NCI-H2107 treated with DMSO at 0.1 percent for 48 hours (cell line): ENCODE results near the gene RRAD.
"Not testable (repeated sequence)": the region's sequence is repeated elsewhere in the genome, so short reads cannot be mapped to it uniquely, and the experiment has no call there.

Experiments
- DNase-seq: peaks from one replicate; lab custom pipeline; 2025; ENCODE audit not compliant: unreplicated experiment; lab: John Stamatoyannopoulos, UW

Gene RRAD

DNA sequence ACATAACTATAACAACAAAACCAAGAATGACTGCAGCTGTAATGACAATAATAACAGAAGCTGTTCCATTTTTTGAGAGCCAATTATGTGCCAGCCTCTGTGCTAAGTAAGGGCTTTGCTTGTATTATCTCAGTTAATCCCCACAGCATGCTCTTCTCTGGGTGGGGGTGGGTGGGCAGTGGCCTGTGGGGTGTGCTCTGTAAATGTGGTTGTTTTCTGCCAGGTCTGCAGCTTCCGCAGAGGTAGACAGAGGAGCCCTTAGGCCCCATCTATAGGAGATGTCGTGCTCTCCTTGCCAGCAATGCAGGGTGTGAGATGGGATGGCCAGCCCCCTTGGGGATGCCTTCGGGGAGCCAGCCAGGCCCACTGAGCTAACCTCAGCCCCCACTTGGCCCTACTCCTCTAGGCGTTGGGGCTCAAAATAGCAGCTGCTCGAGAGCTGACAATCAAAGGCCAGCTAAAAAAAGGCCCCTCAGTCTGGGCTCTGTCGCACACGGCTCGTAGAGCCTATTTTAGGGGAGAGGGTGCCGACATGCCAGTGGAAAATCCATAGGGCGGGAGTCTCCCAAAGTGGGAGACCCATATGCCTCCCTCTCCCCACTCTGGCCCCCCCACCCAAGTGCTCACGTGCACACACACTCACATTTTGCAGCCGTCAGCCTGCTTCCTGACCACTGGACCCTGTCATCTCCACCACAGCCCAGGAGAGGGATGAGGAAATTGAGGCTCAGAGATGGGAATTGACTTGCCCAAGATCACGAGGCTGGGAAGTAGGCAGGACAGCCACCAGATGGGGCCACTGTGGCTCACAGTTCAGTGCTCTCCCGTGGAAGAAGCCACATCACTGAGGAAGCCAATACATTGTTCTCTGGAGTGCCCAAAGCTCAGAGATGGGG lies 22.4 kb downstream of the RRAD start:
- DNase-seq: no peak

DNA sequence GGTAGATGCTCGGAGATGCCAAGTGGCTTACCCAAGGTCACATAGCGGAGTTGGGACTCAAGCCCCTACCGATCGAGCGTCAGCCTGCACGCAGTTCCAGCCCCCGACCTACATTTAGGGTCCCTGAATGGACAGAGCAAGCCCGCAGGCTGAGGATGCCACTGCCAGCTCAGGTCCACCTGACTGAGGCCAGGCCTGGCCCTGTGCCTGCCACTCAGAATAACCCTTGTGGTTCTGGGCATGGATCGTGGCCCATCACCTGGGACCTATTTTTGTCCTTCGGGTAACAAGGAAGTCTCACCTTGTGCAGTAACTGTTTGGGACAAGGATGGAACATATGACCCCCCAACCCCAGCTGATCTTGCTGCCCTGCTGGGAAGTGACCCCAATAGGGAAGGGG lies 23.7 kb downstream of the RRAD start:
- DNase-seq: no peak

DNA sequence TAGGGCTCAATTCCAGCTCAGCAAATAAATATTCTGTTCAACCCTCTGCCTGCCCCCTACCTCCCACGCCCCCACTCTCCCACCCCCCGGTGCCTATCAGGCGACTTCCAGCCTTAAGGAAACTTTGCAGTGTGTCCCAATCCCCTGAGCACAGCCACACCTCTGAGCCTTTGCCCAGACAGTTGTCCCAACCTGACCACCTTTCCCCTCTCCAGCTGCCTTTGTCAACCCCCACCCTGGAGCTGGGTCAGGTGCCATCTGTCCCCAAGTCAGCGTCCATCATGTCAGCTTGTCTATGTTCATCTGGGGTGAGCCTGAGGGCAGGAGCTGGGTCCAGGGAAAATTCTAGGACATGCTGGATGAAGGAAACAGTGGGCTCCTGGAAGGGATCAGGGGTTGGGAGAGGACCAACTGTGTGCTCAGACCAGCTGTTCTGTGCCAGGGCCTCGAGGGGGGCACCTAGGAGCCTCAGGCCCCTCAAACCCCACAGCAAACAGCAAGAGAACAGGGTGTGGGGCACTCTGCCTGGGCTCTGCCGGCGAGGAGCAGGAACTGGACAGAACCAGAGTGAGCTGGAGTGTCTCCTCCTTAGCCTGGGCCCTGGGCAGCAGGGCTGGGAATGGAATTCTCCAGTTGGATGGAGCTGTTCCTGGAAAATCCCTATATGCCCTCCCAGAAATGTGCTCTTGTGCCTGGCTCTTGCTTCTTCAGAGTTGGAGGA lies 24.5 kb downstream of the RRAD start:
- no peak for DNase-seq

DNA sequence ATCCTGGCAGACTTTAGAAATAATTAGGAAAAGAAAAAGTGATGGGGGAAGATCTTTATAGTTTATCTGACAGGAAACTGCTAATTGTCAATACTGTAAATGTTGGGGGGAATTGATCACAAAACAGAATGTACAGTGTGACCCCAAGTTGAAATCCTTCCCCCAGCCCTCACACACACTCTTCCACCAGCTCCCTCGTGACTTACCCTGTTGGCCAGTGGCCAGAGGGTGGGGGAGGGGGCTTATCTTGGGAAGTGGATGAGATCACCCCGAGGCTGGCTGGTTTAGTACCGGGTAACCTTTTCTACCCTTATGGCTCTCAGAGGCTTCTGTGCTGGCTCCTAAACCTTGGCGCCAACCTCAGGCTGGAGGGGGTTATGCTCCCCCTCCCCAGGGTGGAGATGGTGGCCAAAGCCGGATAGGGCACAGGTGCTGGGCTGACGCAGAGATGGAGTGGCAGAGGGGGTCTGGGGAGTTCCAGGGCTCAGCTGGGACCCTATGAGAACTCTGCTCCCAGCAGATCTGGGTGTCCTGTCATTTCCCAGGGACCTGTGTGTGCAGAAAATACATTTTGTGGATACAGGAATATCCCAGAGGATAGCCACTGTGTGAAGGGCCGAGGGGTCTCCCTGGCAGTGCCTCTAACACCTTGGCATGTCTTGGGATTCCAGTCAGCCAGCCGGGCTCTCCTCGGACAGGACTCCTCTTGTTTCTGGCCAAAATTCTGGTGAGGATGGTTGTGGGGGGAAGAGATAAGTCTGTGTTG lies 25.2 kb downstream of the RRAD start:
- peak; percentile 24 for DNase-seq

DNA sequence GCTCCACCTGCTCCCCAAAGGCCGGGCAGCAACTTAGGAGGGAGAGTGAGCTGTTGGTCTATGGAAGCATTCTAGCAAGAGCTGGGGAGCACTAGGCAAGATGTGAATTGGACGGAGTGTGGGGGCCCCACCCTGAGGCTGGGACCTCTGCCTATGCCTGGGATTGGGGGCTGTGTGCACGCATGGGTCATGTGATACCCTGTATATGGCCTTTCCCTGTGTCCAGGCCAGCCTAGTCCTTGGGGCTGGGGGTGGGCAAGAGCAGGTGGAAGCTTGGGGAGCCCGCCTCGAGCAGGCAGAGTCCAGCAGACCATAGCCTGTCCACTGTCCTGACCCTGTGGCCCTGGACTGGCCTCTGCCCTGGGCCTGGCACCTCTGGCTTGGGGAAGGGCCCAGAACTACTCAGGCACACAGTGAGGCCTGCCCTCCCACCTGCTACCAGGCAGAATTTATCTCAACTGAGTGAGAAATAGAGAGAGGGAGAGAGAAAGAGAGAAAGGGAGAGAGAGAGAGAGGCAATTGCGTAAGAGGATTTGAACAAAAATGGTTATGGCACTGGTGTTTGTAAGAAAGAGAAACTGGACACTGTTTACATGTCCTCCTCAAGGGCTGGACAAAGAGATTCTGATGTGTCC lies 25.9 kb downstream of the RRAD start:
- DNase-seq: no peak

DNA sequence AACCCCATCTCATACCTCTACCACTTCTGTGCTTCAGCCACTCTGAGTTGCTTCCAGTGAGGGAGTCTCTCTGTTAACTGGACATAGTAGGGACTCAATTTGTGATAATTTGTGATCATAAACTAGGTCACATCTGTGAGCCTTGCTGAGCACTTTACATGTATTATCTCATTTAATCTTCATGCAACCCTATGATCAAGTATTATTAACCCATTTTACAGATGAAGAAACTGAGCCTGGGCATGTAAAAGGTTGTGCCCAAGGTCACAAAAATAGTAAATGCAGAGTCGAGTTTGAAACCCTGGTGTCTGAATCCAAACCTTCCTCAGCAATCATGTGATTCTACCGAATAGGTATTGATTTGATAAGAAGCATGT lies 26.4 kb downstream of the RRAD start:
- no peak for DNase-seq

DNA sequence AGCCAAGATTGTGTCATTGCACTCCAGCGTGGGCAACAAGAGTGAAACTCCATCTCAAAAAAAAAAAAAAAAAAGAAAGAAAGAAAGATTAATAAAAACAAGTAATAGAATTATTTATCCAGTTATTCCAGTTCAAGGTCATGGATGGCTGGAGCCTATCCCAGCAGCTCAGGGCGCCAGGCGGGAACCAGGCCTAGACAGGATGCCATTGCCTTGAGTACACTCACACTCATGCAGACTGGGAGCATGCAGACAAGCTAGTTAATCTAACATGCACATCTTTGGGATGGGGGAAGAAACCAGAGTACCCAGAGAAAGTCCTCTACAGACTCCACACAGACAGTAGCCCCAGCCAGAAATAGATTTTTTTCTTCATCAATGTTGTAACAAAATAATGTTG lies 27.1 kb downstream of the RRAD start:
- DNase-seq: no peak

DNA sequence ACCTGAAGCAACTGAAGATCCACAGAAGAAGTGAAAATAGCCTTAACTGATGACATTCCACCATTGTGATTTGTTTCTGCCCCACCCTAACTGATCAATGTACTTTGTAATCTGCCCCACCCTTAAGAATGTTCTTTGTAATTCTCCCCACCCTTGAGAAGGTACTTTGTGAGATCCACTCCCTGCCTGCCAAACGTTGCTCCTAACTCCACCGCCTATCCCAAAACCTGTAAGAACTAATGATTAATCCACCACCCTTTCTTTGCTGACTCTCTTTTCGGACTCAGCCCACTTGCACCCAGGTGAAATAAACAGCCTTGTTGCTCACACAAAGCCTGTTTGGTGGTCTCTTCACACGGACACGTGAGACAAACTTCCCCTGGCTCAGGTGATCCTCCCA lies 28.7 kb downstream of the RRAD start:
- not testable (repeated sequence) for DNase-seq

DNA sequence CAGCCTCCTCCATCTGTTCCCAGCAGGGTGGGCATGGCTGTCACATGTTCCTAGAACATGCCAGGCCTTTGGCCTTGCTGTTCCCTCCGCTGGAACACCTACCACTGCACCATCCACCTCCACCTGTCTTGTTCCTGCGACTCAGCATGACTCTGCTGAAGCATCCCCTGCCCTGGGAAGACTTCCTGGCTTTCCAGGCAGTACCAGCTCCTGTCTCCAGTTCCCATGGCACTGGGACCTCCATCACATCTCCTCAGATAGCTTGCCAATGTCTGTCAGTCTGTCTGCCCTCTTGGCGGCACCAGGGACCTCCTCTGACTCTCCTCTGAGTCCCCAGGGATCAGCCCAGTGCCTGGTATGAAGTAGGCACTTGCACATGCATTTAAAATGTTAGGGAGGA lies 29.3 kb downstream of the RRAD start:
- DNase-seq: no peak

DNA sequence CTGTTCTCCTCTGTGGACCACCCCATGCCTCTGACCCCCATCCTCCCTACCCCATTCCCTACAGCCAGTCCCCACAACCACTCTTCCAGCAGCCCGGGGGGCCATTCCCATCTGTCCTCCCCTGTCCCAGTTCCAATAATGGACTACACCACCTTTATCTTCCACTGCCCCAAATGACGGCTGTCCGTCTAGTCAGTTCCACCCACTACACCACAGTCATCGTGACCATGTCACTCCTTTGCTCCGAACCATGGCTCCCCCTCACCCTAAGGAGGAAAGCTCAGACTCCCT lies 29.7 kb downstream of the RRAD start:
- no peak for DNase-seq

DNA sequence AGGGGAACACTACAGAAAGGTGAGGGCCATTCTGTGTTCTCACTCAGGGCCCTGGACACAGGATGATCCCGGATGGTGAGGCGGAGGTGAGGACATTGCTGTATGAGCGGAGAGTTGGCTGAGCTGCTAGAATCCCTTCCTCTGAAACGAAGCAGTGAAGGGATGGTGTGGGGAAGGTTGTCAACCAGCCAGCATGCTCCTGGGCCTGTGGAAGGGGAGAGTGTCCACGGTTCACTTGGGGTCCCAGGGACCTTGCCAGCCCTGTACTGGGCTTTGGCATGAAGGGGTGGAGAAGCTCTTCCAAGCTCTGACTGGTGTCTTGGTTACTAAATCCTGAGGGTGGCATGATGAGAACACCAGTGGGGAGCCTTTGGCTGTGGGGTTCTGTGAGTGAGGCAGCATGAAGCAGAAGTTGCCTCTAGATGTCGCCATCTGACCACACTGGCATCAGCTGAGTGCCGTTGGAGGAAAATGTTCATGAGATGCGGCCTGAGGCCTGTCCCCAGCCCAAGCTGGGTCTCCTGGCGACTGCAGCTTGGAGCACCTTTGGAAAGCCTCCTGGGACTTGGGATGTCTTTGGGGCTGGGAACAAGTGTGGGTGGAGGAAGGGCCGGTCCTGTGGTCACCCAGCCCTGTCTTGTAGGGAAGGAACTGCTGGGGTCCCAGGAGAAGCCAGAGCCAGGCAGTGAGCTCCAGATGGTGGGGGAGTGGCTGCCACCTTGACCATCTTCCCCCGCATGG lies 30.2 kb downstream of the RRAD start:
- DNase-seq: peak; percentile 27

DNA sequence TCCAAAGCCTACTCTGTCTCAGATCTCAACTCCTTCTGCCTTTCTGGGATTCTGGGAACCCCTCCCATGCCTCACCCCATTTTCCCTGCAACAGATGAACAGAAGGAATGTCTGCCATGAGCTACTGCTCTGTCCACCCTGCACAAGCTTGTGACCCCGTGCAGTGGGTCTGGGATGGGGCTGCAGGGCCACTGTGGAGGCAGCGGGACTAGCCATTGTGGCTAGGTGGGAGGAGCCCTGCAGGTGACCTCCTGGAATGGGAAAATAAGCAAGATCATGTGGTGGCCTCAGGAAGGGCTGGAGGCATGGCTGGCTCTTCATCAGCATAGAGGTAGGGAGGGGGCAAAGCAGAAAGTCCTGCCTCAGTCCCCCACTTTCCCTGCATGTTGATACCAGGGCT lies 31.3 kb downstream of the RRAD start:
- DNase-seq: no peak

DNA sequence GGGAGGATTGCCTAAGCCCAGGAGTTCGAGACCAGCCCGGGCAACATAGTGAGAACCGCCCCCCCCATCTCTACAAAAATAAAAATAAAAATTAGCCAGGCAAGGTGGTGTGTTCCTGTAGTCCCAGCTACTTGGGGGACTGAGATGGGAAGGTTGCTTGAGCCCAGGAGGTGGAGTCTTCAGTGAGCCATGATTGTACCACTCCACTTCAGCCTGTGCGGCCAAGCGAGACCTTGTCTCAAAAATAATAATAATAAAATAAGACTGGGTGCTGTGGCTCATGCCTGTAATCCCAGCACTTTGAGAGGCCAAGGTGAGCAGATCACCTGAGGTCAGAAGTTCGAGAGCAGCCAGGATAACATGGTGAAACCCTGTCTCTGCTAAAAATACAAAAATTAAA lies 33.5 kb downstream of the RRAD start:
- no peak for DNase-seq

DNA sequence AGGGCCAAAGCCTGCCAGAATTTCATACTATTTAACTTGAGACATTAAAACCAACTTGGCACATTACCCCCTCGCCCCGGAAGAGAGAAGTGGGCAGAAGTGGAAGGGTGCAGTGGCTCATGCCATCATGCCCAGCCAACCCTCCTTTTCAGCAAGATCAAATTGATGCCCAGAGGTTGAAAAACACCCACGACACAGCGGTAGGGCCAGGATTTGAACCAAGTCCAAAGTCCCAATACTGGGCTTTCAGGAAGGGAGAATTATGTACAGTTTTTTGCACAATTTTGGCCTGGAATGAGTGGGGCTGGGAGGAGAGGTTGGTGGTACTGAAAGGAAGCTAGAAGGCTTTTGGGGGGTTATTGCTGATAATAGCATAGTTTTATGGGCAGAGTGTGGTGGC lies 34.0 kb downstream of the RRAD start:
- no peak for DNase-seq

DNA sequence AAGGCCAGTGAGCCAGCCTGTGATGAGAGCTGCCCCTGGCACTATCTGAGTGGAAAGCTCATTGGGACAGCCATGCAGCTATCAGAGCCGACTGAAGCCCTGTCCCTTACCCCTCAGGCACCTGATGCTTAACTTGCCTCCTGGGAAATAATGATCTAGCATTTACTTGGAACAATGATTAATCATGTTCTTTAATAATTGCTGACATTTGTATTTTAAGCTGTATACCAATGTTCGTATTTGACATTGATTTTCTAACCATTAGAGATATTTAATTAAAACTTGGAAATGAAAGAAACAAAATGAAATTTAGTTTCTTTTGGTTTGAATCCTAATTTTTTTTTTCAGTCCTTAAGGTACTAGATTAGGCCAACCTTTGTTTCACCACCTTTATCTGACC lies 34.5 kb downstream of the RRAD start:
- DNase-seq: no peak

DNA sequence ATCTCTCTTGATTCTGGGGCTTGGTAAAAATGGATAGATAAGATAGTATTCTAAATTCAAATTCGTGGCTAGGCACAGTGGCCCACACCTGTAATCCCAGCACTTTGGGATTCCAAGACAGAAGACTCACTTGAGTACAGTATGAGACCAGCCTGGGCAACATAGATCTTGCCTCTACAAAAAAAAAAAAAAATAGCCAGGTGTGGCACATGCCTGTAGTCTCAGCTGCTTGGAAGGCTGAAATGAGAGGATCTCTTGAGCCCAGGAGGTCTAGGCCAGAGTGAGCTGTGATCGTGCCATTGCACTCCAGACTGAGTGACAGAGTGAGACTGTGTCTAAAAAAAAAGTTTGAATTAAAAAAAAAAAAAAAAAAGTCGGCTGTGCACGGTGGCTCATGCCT lies 35.7 kb downstream of the RRAD start:
- DNase-seq: no peak

DNA sequence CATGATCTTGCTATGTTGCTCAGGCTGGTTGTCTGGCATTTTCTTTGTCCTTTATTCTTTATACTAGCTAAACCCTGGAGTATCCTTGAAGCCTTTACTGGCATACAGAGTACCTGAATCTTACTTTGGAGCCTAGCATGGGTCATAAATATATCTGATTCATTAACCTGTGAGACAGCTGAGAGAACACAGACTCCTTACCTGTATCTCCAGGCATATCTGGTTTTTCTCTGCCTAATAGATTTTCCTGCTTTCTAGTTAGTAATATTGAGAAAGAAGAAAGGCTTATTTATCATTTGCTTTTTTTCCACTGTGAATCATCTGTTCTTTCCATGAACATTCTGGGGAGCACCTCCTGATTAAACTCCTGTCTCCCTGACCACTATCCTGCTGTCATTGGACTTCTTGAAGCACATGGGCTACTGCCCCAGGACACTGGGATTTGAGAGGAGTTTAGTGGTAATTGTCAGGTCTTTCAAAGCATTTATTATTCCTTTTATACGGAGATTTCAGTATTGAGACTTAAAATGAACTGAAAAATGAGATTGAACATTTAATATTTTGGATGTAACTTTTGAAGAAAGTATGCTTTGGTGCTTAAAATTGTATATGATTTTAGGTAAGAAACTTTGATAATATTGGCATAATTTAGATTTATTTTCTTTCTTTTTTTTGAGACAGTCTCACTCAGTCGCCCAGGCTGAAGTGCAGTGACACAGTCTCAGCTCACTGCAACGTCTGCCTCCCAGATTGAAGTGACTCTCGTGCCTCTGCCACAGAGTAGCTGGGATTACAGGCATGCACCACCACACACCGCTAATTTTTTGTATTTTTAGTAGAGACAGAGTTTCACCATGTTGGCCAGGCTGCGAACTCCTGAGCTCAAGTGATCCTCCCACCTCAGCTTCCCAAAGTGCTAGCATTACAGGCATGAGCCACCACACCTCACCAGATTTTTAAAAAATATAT lies 36.4 kb downstream of the RRAD start:
- no peak for DNase-seq

DNA sequence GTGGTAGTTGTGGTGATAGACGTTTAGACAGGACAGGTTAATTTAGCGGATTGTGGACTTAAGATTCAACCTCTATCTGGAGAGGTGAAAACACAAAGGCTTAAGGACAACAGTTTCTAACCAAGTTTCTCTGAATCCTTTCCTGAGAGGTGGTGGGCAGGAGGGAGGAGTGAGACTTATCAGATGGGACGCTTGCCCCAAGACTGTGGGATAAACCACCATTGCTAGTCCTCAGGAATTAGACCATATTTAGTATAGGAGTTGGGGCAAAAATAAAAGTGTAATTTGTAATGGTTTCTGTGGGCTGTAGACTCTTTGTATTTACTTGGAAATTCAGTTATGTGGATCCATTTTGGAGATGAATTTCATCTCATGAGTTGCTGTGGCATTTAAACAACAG lies 38.4 kb downstream of the RRAD start:
- no peak for DNase-seq

DNA sequence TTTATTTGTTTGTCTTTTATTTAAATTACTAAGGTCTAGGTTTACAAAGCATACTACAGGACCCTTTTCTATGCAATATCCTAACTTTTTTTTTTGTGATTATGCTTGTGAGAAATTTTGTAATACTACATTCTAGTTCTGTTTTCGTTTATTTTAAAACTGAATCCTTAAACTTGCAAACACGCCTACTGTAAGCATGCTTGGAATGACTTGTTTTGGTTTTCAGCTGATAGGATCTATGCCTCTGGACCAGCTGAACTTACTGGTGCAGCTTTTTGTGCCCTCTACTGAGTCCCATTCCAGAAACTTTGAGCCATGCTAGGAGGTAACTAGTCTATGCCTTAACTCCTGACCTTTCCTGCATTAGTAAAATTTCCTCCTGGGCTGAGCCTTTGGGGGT lies 39.0 kb downstream of the RRAD start:
- DNase-seq: no peak

DNA sequence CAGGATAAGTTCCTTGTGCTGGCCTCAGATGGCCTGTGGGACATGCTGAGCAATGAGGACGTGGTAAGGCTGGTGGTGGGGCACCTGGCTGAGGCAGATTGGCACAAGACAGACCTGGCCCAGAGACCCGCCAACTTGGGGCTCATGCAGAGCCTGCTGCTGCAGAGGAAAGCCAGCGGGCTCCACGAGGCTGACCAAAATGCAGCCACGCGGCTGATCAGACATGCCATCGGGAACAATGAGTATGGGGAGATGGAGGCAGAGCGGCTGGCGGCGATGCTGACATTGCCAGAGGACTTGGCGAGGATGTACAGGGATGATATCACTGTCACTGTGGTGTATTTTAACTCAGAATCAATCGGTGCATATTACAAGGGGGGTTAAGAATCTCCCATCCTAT lies 39.8 kb downstream of the RRAD start:
- no peak for DNase-seq
